ENCODE data around the gene LRRC3C.

The LRRC3C gene

GRCh38 chr17:39926135-39926587 lies 1.4 kb upstream of the LRRC3C start:
- no peak for TF ChIP-seq CTCF (conservative IDR thresholded peaks at IDR 0.05; ENCODE audit: low read length)
- TF ChIP-seq EZH2phosphoT487 (IDR thresholded peaks at IDR 0.05; ENCODE audit: borderline replicate concordance), result no peak
- Histone ChIP-seq H3K4me2 (ENCODE audit: low read depth, low read length, poor library complexity, severe bottlenecking) (peak overlapping the region; percentile 93), H2AFZ (ENCODE audit: low read length) (no peak overlapping the region), H3F3A (ENCODE audit: low read depth) (no peaks in the 10 kb centered on the region), H3K27me3 (ENCODE audit: insufficient read depth, low read length, poor library complexity, severe bottlenecking) (no peaks in the 10 kb centered on the region), H3K9me3 (ENCODE audit: insufficient read depth, low read depth, low read length) (no peaks in the 10 kb centered on the region), H3K9me2 (replicated peaks; ENCODE audit: low read depth, low read length) (no peaks in the 10 kb centered on the region), H3K4me3 (ENCODE audit: low read length, poor library complexity, severe bottlenecking) (peak overlapping the region; percentile 86), H4K20me1 (ENCODE audit: insufficient read depth, low read length, poor library complexity, severe bottlenecking) (peaks cover 29% of the 10 kb centered on the region), H3K9ac (ENCODE audit: low read depth, low read length, poor library complexity, severe bottlenecking) (peak overlapping the region; percentile 81), H3K79me2 (ENCODE audit: insufficient read depth, low read length) (peaks cover 47% of the 10 kb centered on the region), H3K36me3 (ENCODE audit: insufficient read depth, low read length) (peaks cover 19% of the 10 kb centered on the region; the same call in 1 of the 2 replicates), H3K4me1 (ENCODE audit: insufficient read depth, low read length, poor library complexity, severe bottlenecking) (peaks cover 44% of the 10 kb centered on the region)

GRCh38 chr17:39926588-39927100 lies 888 bp upstream of the LRRC3C start:
- H3K4me2 ChIP-seq (ENCODE audit: low read depth, low read length, poor library complexity, severe bottlenecking), result peak overlapping the region; percentile 93
- no peaks in the 10 kb centered on the region for H3K27me3 ChIP-seq (ENCODE audit: insufficient read depth, low read length, poor library complexity, severe bottlenecking)
- peak overlapping the region; percentile 68; the same call in 1 of the 2 replicates for H2AFZ ChIP-seq (ENCODE audit: low read length)
- peaks cover 19% of the 10 kb centered on the region; the same call in 1 of the 2 replicates for H3K36me3 ChIP-seq (ENCODE audit: insufficient read depth, low read length)
- peaks cover 29% of the 10 kb centered on the region for H4K20me1 ChIP-seq (ENCODE audit: insufficient read depth, low read length, poor library complexity, severe bottlenecking)
- H3K4me1 ChIP-seq (ENCODE audit: insufficient read depth, low read length, poor library complexity, severe bottlenecking), result peaks cover 39% of the 10 kb centered on the region
- H3K79me2 ChIP-seq (ENCODE audit: insufficient read depth, low read length), result peaks cover 47% of the 10 kb centered on the region
- H3K4me3 ChIP-seq (ENCODE audit: low read length, poor library complexity, severe bottlenecking), result peak overlapping the region; percentile 86
- no peaks in the 10 kb centered on the region for H3K9me3 ChIP-seq (ENCODE audit: insufficient read depth, low read depth, low read length)
- peak overlapping the region; percentile 81 for H3K9ac ChIP-seq (ENCODE audit: low read depth, low read length, poor library complexity, severe bottlenecking)
- TF ChIP-seq EZH2phosphoT487 (IDR thresholded peaks at IDR 0.05; ENCODE audit: borderline replicate concordance) (no peak), CTCF (conservative IDR thresholded peaks at IDR 0.05; ENCODE audit: low read length) (no peak)
- H3K9me2 ChIP-seq (replicated peaks; ENCODE audit: low read depth, low read length), result no peaks in the 10 kb centered on the region
- no peaks in the 10 kb centered on the region for H3F3A ChIP-seq (ENCODE audit: low read depth)

GRCh38 chr17:39927929-39928857 lies 661 bp downstream of the LRRC3C start:
- peak overlapping the region; percentile 93 for H2AFZ ChIP-seq (ENCODE audit: low read length)
- peak overlapping the region; percentile 81 for H3K9ac ChIP-seq (ENCODE audit: low read depth, low read length, poor library complexity, severe bottlenecking)
- H3K79me2 ChIP-seq (ENCODE audit: insufficient read depth, low read length), result peaks cover 45% of the 10 kb centered on the region
- H3F3A ChIP-seq (ENCODE audit: low read depth), result no peaks in the 10 kb centered on the region
- H3K27me3 ChIP-seq (ENCODE audit: insufficient read depth, low read length, poor library complexity, severe bottlenecking), result no peaks in the 10 kb centered on the region
- H3K9me3 ChIP-seq (ENCODE audit: insufficient read depth, low read depth, low read length), result no peaks in the 10 kb centered on the region
- peaks cover 29% of the 10 kb centered on the region for H4K20me1 ChIP-seq (ENCODE audit: insufficient read depth, low read length, poor library complexity, severe bottlenecking)
- H3K4me1 ChIP-seq (ENCODE audit: insufficient read depth, low read length, poor library complexity, severe bottlenecking), result peaks cover 37% of the 10 kb centered on the region
- no peaks in the 10 kb centered on the region for H3K9me2 ChIP-seq (replicated peaks; ENCODE audit: low read depth, low read length)
- H3K36me3 ChIP-seq (ENCODE audit: insufficient read depth, low read length), result peaks cover 4% of the 10 kb centered on the region; the same call in 1 of the 2 replicates
- TF ChIP-seq CTCF (conservative IDR thresholded peaks at IDR 0.05; ENCODE audit: low read length) (no peak), EZH2phosphoT487 (IDR thresholded peaks at IDR 0.05; ENCODE audit: borderline replicate concordance) (no peak)
- peak overlapping the region; percentile 86 for H3K4me3 ChIP-seq (ENCODE audit: low read length, poor library complexity, severe bottlenecking)
- H3K4me2 ChIP-seq (ENCODE audit: low read depth, low read length, poor library complexity, severe bottlenecking), result peak overlapping the region; percentile 93

Data from Loucy (cell line).